Caco-2 (cell line): ENCODE data around the gene OTOF. TPM values are rescaled to one million over a fixed set of nuclear protein-coding genes. Genes with fewer than 3 reads are reported as not detected.

Source experiments
- BruUV-seq: library from RNA; stranded (reverse); fragments of 400-500 nt; replicated peaks from 2 replicates; lab custom pipeline; 2021; lab: Mats Ljungman, UMichigan
- CTCF ChIA-PET: fragments of 300-600 bp; sonication (Branson Sonifier 250); formaldehyde crosslinking; loops from one replicate; lab custom pipeline; 2022; ENCODE audit warnings: antibody characterized with exemption; lab: Charles Lee
- POLR2A ChIA-PET: fragments of 300-600 bp; sonication (Branson Sonifier 250); formaldehyde crosslinking; loops from one replicate; lab custom pipeline; 2022; ENCODE audit warnings: antibody characterized with exemption; lab: Charles Lee
- DNase-seq, 2 experiments: peaks; one replicate each; pipeline versions ENCODE4 v3.0.0 to v3.0.0-alpha.2; 2020 to 2022
- H3K27me3 ChIP-seq: replicated peaks from 2 replicates; pipeline ENCODE4 v1.6.0; 2011; ENCODE audit warnings: low read length; ENCODE audit not compliant: control insufficient read depth, insufficient read depth
- H3K36me3 ChIP-seq: 2 replicates; pipeline ENCODE4 v1.5.1; 2011; ENCODE audit warnings: low read length; ENCODE audit not compliant: control insufficient read depth, insufficient read depth
- H3K4me1 ChIP-seq: fragments of 250-450 bp; sonication (Bioruptor Pico); 2 replicates; pipeline ENCODE4 v1.5.1; 2020; ENCODE audit warnings: mild to moderate bottlenecking
- H3K4me3 ChIP-seq: 2 replicates; pipeline ENCODE4 v1.5.1; 2011; ENCODE audit warnings: low read depth, mild to moderate bottlenecking, control low read depth, low read length
- H3K9me3 ChIP-seq: fragments of 250-450 bp; sonication (Bioruptor Pico); 2 replicates; pipeline ENCODE4 v1.5.1; 2020; ENCODE audit warnings: mild to moderate bottlenecking, moderate library complexity
- H3K27ac Mint-ChIP-seq: one replicate; pipeline ENCODE4 v1.8.0; 2022; ENCODE audit warnings: mixed read lengths; ENCODE audit not compliant: unreplicated experiment
- H3K27me3 Mint-ChIP-seq: one replicate; pipeline ENCODE4 v1.8.0; 2022; ENCODE audit warnings: mixed read lengths; ENCODE audit not compliant: insufficient read depth, unreplicated experiment
- H3K36me3 Mint-ChIP-seq: one replicate; pipeline ENCODE4 v1.8.0; 2022; ENCODE audit warnings: mild to moderate bottlenecking, mixed read lengths; ENCODE audit not compliant: insufficient read depth, unreplicated experiment
- H3K4me1 Mint-ChIP-seq: one replicate; pipeline ENCODE4 v1.8.0; 2022; ENCODE audit warnings: low read depth, mixed read lengths; ENCODE audit not compliant: unreplicated experiment
- H3K4me3 Mint-ChIP-seq: one replicate; pipeline ENCODE4 v1.8.0; 2022; ENCODE audit warnings: mild to moderate bottlenecking, moderate library complexity, mixed read lengths; ENCODE audit not compliant: unreplicated experiment
- H3K9me3 Mint-ChIP-seq: one replicate; pipeline ENCODE4 v1.8.0; 2022; ENCODE audit warnings: mixed read lengths; ENCODE audit not compliant: unreplicated experiment
- intact Hi-C: fragments of 100-400 bp; cut with micrococcal nuclease; formaldehyde crosslinking; loops from one replicate; pipeline ENCODE4 v1.10.0; 2022; ENCODE audit not compliant: unreplicated experiment
- total RNA-seq: library from RNA; stranded (reverse); gene quantifications from 2 replicates; pipeline ENCODE4 v1.2.3, GENCODE V29; 2022
- TF ChIP-seq, protein P1 (sequence below), 2 experiments: fragments of 200-600 bp in 1 of 2; IDR thresholded peaks; 1 replicate in 1 of 2; 2 replicates in 1 of 2; pipeline versions ENCODE4 v1.5.1 to v1.8.0; 2011 to 2022; ENCODE audit warnings: antibody characterized with exemption in 1 of 2, control low read depth in 1 of 2, inconsistent platforms in 1 of 2, low read depth in 1 of 2, low read length in 1 of 2, mild to moderate bottlenecking in 1 of 2, moderate library complexity in 1 of 2; ENCODE audit not compliant: insufficient read depth in 1 of 2, severe bottlenecking in 1 of 2, unreplicated experiment in 1 of 2

The OTOF gene
- total RNA-seq, 1 experiment from 2014 or later = 0.09 TPM

DNA sequence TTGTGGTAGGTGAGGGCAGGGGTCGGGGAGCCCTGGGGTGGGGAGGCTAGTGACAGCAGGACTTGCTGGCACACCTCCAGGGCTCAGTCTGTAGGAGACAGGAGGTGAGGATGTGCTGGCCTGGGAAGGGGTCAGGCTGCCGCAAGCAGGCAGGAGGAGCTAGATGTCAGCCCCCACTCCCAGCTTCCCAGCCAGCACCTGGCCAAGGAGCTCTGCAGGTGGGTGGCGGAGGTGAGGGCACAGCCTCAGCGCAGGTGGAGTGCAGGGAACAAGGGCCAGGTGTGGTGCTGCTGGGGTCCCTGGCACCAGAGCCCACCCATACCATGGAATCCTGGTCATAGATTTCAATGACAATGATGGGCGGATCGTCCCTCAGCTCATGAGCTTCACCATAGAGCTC lies 2.9 kb downstream of the OTOF start:
- peaks cover 6% of the 10 kb centered on the region for H3K4me1 ChIP-seq
- intact Hi-C loops = no loop called here

DNA sequence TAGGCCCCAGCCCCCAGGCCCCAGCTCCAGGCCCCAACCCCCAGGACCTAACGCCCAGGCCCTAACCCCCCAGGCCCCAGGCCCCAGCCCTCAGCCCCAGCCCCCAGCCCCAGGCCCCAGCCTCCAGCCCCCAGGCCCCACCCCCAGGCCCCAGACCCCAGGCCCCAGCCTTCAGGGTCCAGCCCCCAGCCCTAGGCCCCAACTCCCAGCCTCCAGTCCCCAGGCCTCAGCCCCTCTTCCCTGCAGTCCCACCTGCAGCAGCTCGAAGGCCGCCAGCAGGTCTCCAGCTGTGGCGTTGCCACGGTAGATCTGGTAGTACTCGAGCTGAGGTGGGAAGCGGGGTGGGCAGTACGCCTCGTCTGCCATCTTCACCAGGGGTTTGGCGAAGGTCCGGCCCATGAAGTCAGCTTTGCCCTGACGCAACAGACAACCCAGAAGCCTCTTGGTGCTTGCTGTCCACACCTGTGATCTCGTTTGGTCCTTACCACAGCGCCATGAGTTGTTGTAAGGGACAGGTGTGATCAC lies 3.6 kb downstream of the OTOF start:
- no TSS peak for BruUV-seq
- Mint-ChIP-seq H3K4me3 (no peak overlapping the region), H3K36me3 (no peaks in the 10 kb centered on the region), H3K4me1 (no peaks in the 10 kb centered on the region), H3K27me3 (no peaks in the 10 kb centered on the region), H3K9me3 (peaks cover 13% of the 10 kb centered on the region), H3K27ac (no peak overlapping the region)
- TF ChIP-seq, protein P1, sequence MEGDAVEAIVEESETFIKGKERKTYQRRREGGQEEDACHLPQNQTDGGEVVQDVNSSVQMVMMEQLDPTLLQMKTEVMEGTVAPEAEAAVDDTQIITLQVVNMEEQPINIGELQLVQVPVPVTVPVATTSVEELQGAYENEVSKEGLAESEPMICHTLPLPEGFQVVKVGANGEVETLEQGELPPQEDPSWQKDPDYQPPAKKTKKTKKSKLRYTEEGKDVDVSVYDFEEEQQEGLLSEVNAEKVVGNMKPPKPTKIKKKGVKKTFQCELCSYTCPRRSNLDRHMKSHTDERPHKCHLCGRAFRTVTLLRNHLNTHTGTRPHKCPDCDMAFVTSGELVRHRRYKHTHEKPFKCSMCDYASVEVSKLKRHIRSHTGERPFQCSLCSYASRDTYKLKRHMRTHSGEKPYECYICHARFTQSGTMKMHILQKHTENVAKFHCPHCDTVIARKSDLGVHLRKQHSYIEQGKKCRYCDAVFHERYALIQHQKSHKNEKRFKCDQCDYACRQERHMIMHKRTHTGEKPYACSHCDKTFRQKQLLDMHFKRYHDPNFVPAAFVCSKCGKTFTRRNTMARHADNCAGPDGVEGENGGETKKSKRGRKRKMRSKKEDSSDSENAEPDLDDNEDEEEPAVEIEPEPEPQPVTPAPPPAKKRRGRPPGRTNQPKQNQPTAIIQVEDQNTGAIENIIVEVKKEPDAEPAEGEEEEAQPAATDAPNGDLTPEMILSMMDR (IDR thresholded peaks at IDR 0.05; ENCODE audit: insufficient read depth in 1 of 2, low read depth in 1 of 2, low read length in 1 of 2, severe bottlenecking in 1 of 2, unreplicated experiment in 1 of 2) = no peak
- Histone ChIP-seq H3K36me3 (no peaks in the 10 kb centered on the region), H3K4me1 (no peaks in the 10 kb centered on the region), H3K27me3 (no peaks in the 10 kb centered on the region), H3K4me3 (no peak overlapping the region), H3K9me3 (no peaks in the 10 kb centered on the region; the same call in 1 of the 2 replicates)
- DNase-seq = no peak
- intact Hi-C loops = no loop called here
- ChIA-PET POLR2A (no interaction called here), CTCF (interaction anchor here (0.6 kb wide), 1 partner anchor 69 kb away, joined by 7 read pairs; no protein-coding TSS in a partner anchor)

More for the DNA sequence above, 2.9 kb downstream of the OTOF start:
- H3K9me3 ChIP-seq = no peaks in the 10 kb centered on the region
- Mint-ChIP-seq H3K4me3 (no peak overlapping the region), H3K27me3 (no peaks in the 10 kb centered on the region), H3K36me3 (no peaks in the 10 kb centered on the region), H3K9me3 (peaks cover 6% of the 10 kb centered on the region), H3K4me1 (no peaks in the 10 kb centered on the region), H3K27ac (no peak overlapping the region)
- no peaks in the 10 kb centered on the region for H3K27me3 ChIP-seq
- TF ChIP-seq, protein P1 (IDR thresholded peaks at IDR 0.05; ENCODE audit: insufficient read depth in 1 of 2, low read depth in 1 of 2, low read length in 1 of 2, severe bottlenecking in 1 of 2, unreplicated experiment in 1 of 2) = no peak
- no peak overlapping the region for H3K4me3 ChIP-seq
- H3K36me3 ChIP-seq = no peaks in the 10 kb centered on the region
- BruUV-seq = no TSS peak
- CTCF ChIA-PET = interaction anchor here (0.6 kb wide), 2 partner anchors 9 to 28 kb away, joined by 3 to 5 read pairs; no protein-coding TSS in a partner anchor
- no peak for DNase-seq
- POLR2A ChIA-PET = no interaction called here

DNA sequence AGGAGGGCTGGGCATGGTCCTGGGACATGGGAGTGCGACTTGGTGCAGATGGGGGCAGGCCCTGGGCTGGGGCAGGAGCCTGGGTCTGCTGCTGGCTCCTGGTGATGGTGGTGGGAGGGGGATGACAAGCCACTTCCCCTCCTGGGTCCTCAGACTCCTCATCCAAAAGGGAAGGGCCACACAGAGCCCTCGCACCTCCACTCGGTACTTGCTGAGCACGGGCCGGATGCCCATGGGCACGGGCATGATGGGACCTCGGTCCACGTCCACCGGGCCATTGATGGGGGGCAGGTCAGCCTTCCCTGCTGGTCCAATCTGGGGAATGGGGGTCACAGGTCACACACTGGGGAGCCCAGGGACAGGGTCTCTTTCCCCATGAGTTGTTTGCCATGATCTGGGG lies 4.1 kb downstream of the OTOF start:
- Mint-ChIP-seq H3K27me3 (no peaks in the 10 kb centered on the region), H3K27ac (no peak overlapping the region), H3K36me3 (no peaks in the 10 kb centered on the region), H3K4me1 (no peaks in the 10 kb centered on the region), H3K4me3 (no peak overlapping the region), H3K9me3 (peaks cover 16% of the 10 kb centered on the region)
- Histone ChIP-seq H3K27me3 (no peaks in the 10 kb centered on the region), H3K4me3 (no peak overlapping the region), H3K9me3 (no peaks in the 10 kb centered on the region; the same call in 1 of the 2 replicates), H3K36me3 (no peaks in the 10 kb centered on the region), H3K4me1 (no peaks in the 10 kb centered on the region)
- no TSS peak for BruUV-seq
- ChIA-PET CTCF (interaction anchor here (0.6 kb wide), 1 partner anchor 69 kb away, joined by 7 read pairs; no protein-coding TSS in a partner anchor), POLR2A (no interaction called here)
- no peak for DNase-seq
- intact Hi-C loops = no loop called here
- TF ChIP-seq, protein P1 (IDR thresholded peaks at IDR 0.05; ENCODE audit: insufficient read depth in 1 of 2, low read depth in 1 of 2, low read length in 1 of 2, severe bottlenecking in 1 of 2, unreplicated experiment in 1 of 2) = no peak
